HG03575 (cell line): Measurements from ENCODE around the gene SP140L.
"Not testable (repeated sequence)": the region's sequence is repeated elsewhere in the genome, so short reads cannot be mapped to it uniquely, and the experiment has no call there.

Experiments
- ATAC-seq: cut with Tn5 transposase; IDR thresholded peaks from one replicate; pipeline ENCODE4 v1.9.1; 2021; ENCODE audit not compliant: unreplicated experiment, insufficient number of reproducible peaks, low FRiP score; ENCODE audit errors: extremely low read depth

Gene SP140L

GRCh38 chr2:230348787-230349186, 21.8 kb downstream of the SP140L start:
- ATAC-seq: no peak

GRCh38 chr2:230356084-230356483, 29.1 kb downstream of the SP140L start:
- ATAC-seq: no peak

GRCh38 chr2:230358305-230358704, 31.3 kb downstream of the SP140L start:
- no peak for ATAC-seq

- ATAC-seq: no peak
These were observed 33.0 kb downstream of the SP140L start for GRCh38 chr2:230360028-230360427.

GRCh38 chr2:230362030-230362691, 35.2 kb downstream of the SP140L start:
- no peak for ATAC-seq

GRCh38 chr2:230382108-230382507, 55.1 kb downstream of the SP140L start:
- ATAC-seq: no peak

GRCh38 chr2:230383453-230383852, 56.5 kb downstream of the SP140L start:
- ATAC-seq: no peak

- no peak for ATAC-seq
These were observed 58.0 kb downstream of the SP140L start for GRCh38 chr2:230384986-230385385.

GRCh38 chr2:230394301-230394700, 67.3 kb downstream of the SP140L start:
- no peak for ATAC-seq

- not testable (repeated sequence) for ATAC-seq
These were observed 71.7 kb downstream of the SP140L start for GRCh38 chr2:230398698-230399097.

GRCh38 chr2:230400041-230400440, 73.0 kb downstream of the SP140L start:
- no peak for ATAC-seq

GRCh38 chr2:230400454-230400853, 73.5 kb downstream of the SP140L start:
- ATAC-seq: no peak

GRCh38 chr2:230401026-230401425, 74.0 kb downstream of the SP140L start:
- not testable (repeated sequence) for ATAC-seq

- ATAC-seq: no peak
These were observed 76.8 kb downstream of the SP140L start for GRCh38 chr2:230403746-230404145.

- ATAC-seq: no peak
These were observed 78.8 kb downstream of the SP140L start for GRCh38 chr2:230405824-230406223.

GRCh38 chr2:230408244-230408842, 81.3 kb downstream of the SP140L start:
- ATAC-seq: no peak

- ATAC-seq: not testable (repeated sequence)
These were observed 82.3 kb downstream of the SP140L start for GRCh38 chr2:230409316-230409715.

GRCh38 chr2:230410263-230410662, 83.3 kb downstream of the SP140L start:
- no peak for ATAC-seq

- no peak for ATAC-seq
These were observed 84.0 kb downstream of the SP140L start for GRCh38 chr2:230410861-230411569.
